Mesenchymal stem cell (in vitro differentiated cells and primary cell): Measurements from ENCODE around the gene FTCD.
"Not testable (repeated sequence)": the region's sequence is repeated elsewhere in the genome, so short reads cannot be mapped to it uniquely, and the experiment has no call there.

Source experiments
- DNase-seq: peaks from one replicate; pipeline ENCODE4 v3.0.0-alpha.2; 2013
- H2AFZ ChIP-seq: one replicate; pipeline ENCODE4 v1.6.1; 2013; ENCODE audit warnings: low read depth, mild to moderate bottlenecking, control low read depth, inconsistent platforms, low read length, moderate library complexity
- H2AK5ac ChIP-seq: 2 replicates; pipeline ENCODE4 v1.6.1; 2013; ENCODE audit warnings: low read length, moderate library complexity, mild to moderate bottlenecking, inconsistent platforms; ENCODE audit not compliant: severe bottlenecking
- H2BK120ac ChIP-seq: one replicate; pipeline ENCODE4 v1.6.1; 2013; ENCODE audit warnings: low read depth, mild to moderate bottlenecking, inconsistent platforms, low read length, moderate library complexity
- H2BK12ac ChIP-seq, 2 experiments: one replicate each; pipeline ENCODE4 v1.6.1; 2013; ENCODE audit warnings: inconsistent platforms in 2 of 2, low read length in 2 of 2, mild to moderate bottlenecking in 2 of 2, moderate library complexity in 2 of 2, control low read depth in 1 of 2
- H2BK15ac ChIP-seq: one replicate; pipeline ENCODE4 v1.6.1; 2013; ENCODE audit warnings: mild to moderate bottlenecking, low read depth, inconsistent platforms; ENCODE audit not compliant: poor library complexity, severe bottlenecking
- H2BK5ac ChIP-seq: 2 replicates; pipeline ENCODE4 v1.6.1; 2013; ENCODE audit warnings: low read depth, mild to moderate bottlenecking, low read length, control low read depth, inconsistent platforms; ENCODE audit not compliant: poor library complexity, severe bottlenecking
- H3K14ac ChIP-seq, 2 experiments: one replicate each; pipeline ENCODE4 v1.6.1; 2013; ENCODE audit warnings: inconsistent platforms in 2 of 2, low read length in 2 of 2, control low read depth in 1 of 2, mild to moderate bottlenecking in 1 of 2, moderate library complexity in 1 of 2
- H3K18ac ChIP-seq, 2 experiments: one replicate each; pipeline ENCODE4 v1.6.1; 2013; ENCODE audit warnings: inconsistent platforms in 2 of 2, low read length in 2 of 2, control low read depth in 1 of 2, low read depth in 1 of 2, mild to moderate bottlenecking in 1 of 2
- H3K23ac ChIP-seq, 2 experiments: one replicate each; pipeline ENCODE4 v1.6.1; 2013; ENCODE audit warnings: inconsistent platforms in 2 of 2, low read length in 2 of 2, mild to moderate bottlenecking in 2 of 2, moderate library complexity in 2 of 2, control low read depth in 1 of 2
- H3K27ac ChIP-seq: 2 replicates; pipeline ENCODE4 v1.5.1; 2013; ENCODE audit warnings: mild to moderate bottlenecking, moderate library complexity, low read length, control low read depth, inconsistent platforms; ENCODE audit not compliant: poor library complexity, severe bottlenecking
- H3K27me3 ChIP-seq, 2 experiments: 2 replicates each; pipeline versions ENCODE4 v1.6.1 to v1.7.0; 2013; ENCODE audit warnings: low read length in 2 of 2, mild to moderate bottlenecking in 2 of 2, moderate library complexity in 2 of 2, control low read depth in 1 of 2, inconsistent platforms in 1 of 2; ENCODE audit not compliant: control insufficient read depth in 1 of 2, insufficient read depth in 1 of 2
- H3K36me3 ChIP-seq, 2 experiments: 2 replicates each; pipeline versions ENCODE4 v1.6.1 to v1.7.0; 2013; ENCODE audit warnings: low read length in 2 of 2, control low read depth in 1 of 2, inconsistent platforms in 1 of 2, low read depth in 1 of 2, mild to moderate bottlenecking in 1 of 2; ENCODE audit not compliant: insufficient read depth in 2 of 2, control insufficient read depth in 1 of 2
- H3K4ac ChIP-seq, 2 experiments: one replicate each; pipeline ENCODE4 v1.6.1; 2013; ENCODE audit warnings: inconsistent platforms in 2 of 2, low read length in 2 of 2, mild to moderate bottlenecking in 2 of 2, moderate library complexity in 2 of 2, control low read depth in 1 of 2, low read depth in 1 of 2
- H3K4me1 ChIP-seq: 2 replicates; pipeline ENCODE4 v1.6.1; 2013; ENCODE audit warnings: low read depth, low read length, control low read depth; ENCODE audit not compliant: control insufficient read depth, insufficient read depth
- H3K4me2 ChIP-seq: 2 replicates; pipeline ENCODE4 v1.6.1; 2013; ENCODE audit warnings: low read length, mild to moderate bottlenecking, inconsistent platforms; ENCODE audit not compliant: poor library complexity, severe bottlenecking
- H3K4me3 ChIP-seq, 2 experiments: 2 replicates each; pipeline versions ENCODE4 v1.5.1 to v1.7.0; 2013; ENCODE audit warnings: low read length in 2 of 2, mild to moderate bottlenecking in 2 of 2, control low read depth in 1 of 2, low read depth in 1 of 2; ENCODE audit not compliant: insufficient read depth in 1 of 2
- H3K79me1 ChIP-seq: replicated peaks from 2 replicates; pipeline ENCODE4 v1.6.1; 2013; ENCODE audit warnings: mild to moderate bottlenecking, control low read depth, low read length, inconsistent platforms; ENCODE audit not compliant: poor library complexity, severe bottlenecking
- H3K9ac ChIP-seq: 2 replicates; pipeline ENCODE4 v1.7.0; 2013; ENCODE audit warnings: mild to moderate bottlenecking, low read length, moderate library complexity
- H3K9me3 ChIP-seq: 2 replicates; pipeline ENCODE4 v1.7.0; 2013; ENCODE audit warnings: mild to moderate bottlenecking, low read length; ENCODE audit not compliant: control insufficient read depth
- H4K8ac ChIP-seq: one replicate; pipeline ENCODE4 v1.6.1; 2013; ENCODE audit warnings: inconsistent platforms, mild to moderate bottlenecking, low read length, moderate library complexity
- H4K91ac ChIP-seq: one replicate; pipeline ENCODE4 v1.6.1; 2013; ENCODE audit warnings: mild to moderate bottlenecking, low read length, inconsistent platforms
- WGBS: methylation state at CpG from one replicate; pipeline ENCODE4 v1.1.7; 2013; ENCODE audit warnings: mixed read lengths; 5-methylcytosine and 5-hydroxymethylcytosine counted together

Gene FTCD

GRCh38 chr21:46110499-46111192, 44.7 kb downstream of the FTCD start:
- no peak overlapping the region for H2AK5ac ChIP-seq
- H2BK15ac ChIP-seq = no peak overlapping the region
- no peak overlapping the region for H3K4me2 ChIP-seq
- peak overlapping the region; percentile 52 for H3K9ac ChIP-seq
- no peak overlapping the region for H2BK120ac ChIP-seq
- H3K4me3 ChIP-seq = peak overlapping the region in 1 of 2 experiments; percentile 7
- no peak overlapping the region for H4K8ac ChIP-seq
- no peak overlapping the region for H3K14ac ChIP-seq
- peak; percentile 13 for DNase-seq
- H3K23ac ChIP-seq = no peak overlapping the region
- H3K4me1 ChIP-seq = peaks cover 11% of the 10 kb centered on the region
- H3K36me3 ChIP-seq = peaks cover 58 to 93% of the 10 kb centered on the region in 2 experiments
- H3K4ac ChIP-seq = no peak overlapping the region
- no peaks in the 10 kb centered on the region for H3K27me3 ChIP-seq
- no peak overlapping the region for H2AFZ ChIP-seq
- 90% methylated on average over 19 of the region's 20 CpGs for WGBS
- H3K9me3 ChIP-seq = peaks cover 8% of the 10 kb centered on the region
- no peak overlapping the region for H2BK5ac ChIP-seq
- peak overlapping the region in 1 of 2 experiments; percentile 10 for H2BK12ac ChIP-seq
- H3K27ac ChIP-seq = no peak overlapping the region
- peaks cover 20% of the 10 kb centered on the region for H3K79me1 ChIP-seq
- H4K91ac ChIP-seq = no peak overlapping the region
- no peak overlapping the region for H3K18ac ChIP-seq

GRCh38 chr21:46109313-46110221, 45.8 kb downstream of the FTCD start:
- peak overlapping the region in 1 of 2 experiments; percentile 19 for H2BK12ac ChIP-seq
- H2BK120ac ChIP-seq = no peak overlapping the region
- H3K4me2 ChIP-seq = no peak overlapping the region
- H3K36me3 ChIP-seq = peaks cover 53 to 93% of the 10 kb centered on the region in 2 experiments
- peak; percentile 14 for DNase-seq
- no peak overlapping the region for H4K91ac ChIP-seq
- H3K14ac ChIP-seq = no peak overlapping the region
- peak overlapping the region in 1 of 2 experiments; percentile 28 for H3K18ac ChIP-seq
- peak overlapping the region; percentile 52 for H3K9ac ChIP-seq
- peaks cover 2% of the 10 kb centered on the region for H3K9me3 ChIP-seq
- H4K8ac ChIP-seq = no peak overlapping the region
- no peaks in the 10 kb centered on the region for H3K27me3 ChIP-seq
- no peak overlapping the region for H3K27ac ChIP-seq
- no peak overlapping the region for H2AFZ ChIP-seq
- peaks cover 15% of the 10 kb centered on the region for H3K79me1 ChIP-seq
- H3K4me1 ChIP-seq = peaks cover 11% of the 10 kb centered on the region
- H2BK15ac ChIP-seq = no peak overlapping the region
- H3K23ac ChIP-seq = peak overlapping the region in 1 of 2 experiments; percentile 42
- no peak overlapping the region for H2AK5ac ChIP-seq
- no peak overlapping the region for H3K4ac ChIP-seq
- 89% methylated on average over 19 of the region's 19 CpGs for WGBS
- no peak overlapping the region for H2BK5ac ChIP-seq
- H3K4me3 ChIP-seq = peak overlapping the region in 1 of 2 experiments; percentile 7

- 90% methylated on average over 9 of the region's 9 CpGs for WGBS
Observed at GRCh38 chr21:46108827-46109312, 46.5 kb downstream of the FTCD start.

GRCh38 chr21:46107376-46107775, 48.0 kb downstream of the FTCD start:
- H3K23ac ChIP-seq, H2AK5ac ChIP-seq, H3K18ac ChIP-seq, DNase-seq, H3K27ac ChIP-seq, H4K8ac ChIP-seq, H2AFZ ChIP-seq, H2BK5ac ChIP-seq, H2BK120ac ChIP-seq, H2BK12ac ChIP-seq, H3K14ac ChIP-seq, H3K27me3 ChIP-seq, H2BK15ac ChIP-seq, H3K4me2 ChIP-seq, H3K4ac ChIP-seq, H3K9me3 ChIP-seq, H4K91ac ChIP-seq: not testable (repeated sequence)
- H3K79me1 ChIP-seq = peaks cover 11% of the 10 kb centered on the region
- H3K36me3 ChIP-seq = peaks cover 36 to 94% of the 10 kb centered on the region in 2 experiments
- peak overlapping the region in 1 of 2 experiments; percentile 80 for H3K4me3 ChIP-seq
- 94% methylated on average over 2 of the region's 2 CpGs for WGBS
- peaks cover 11% of the 10 kb centered on the region for H3K4me1 ChIP-seq
- H3K9ac ChIP-seq = peak overlapping the region; percentile 88

More at GRCh38 chr21:46108827-46109312, 46.5 kb downstream of the FTCD start:
- Histone ChIP-seq H3K79me1 (peaks cover 15% of the 10 kb centered on the region), H4K8ac (no peak overlapping the region), H3K18ac (no peak overlapping the region), H3K9ac (peak overlapping the region; percentile 52), H2AFZ (no peak overlapping the region), H2BK12ac (no peak overlapping the region), H2AK5ac (no peak overlapping the region), H2BK15ac (no peak overlapping the region), H3K4me2 (no peak overlapping the region), H3K9me3 (no peaks in the 10 kb centered on the region), H2BK5ac (no peak overlapping the region), H3K27me3 (no peaks in the 10 kb centered on the region), H3K4me3 (peak overlapping the region in 1 of 2 experiments; percentile 7), H3K4me1 (peaks cover 11% of the 10 kb centered on the region), H3K4ac (no peak overlapping the region), H3K14ac (no peak overlapping the region), H3K36me3 (peaks cover 51 to 94% of the 10 kb centered on the region in 2 experiments), H3K23ac (no peak overlapping the region), H3K27ac (no peak overlapping the region), H2BK120ac (no peak overlapping the region), H4K91ac (no peak overlapping the region)
- no peak for DNase-seq
